HG03175 (cell line): ENCODE data around the gene KIF6.
"Not testable (repeated sequence)": the region's sequence is repeated elsewhere in the genome, so short reads cannot be mapped to it uniquely, and the experiment has no call there.

ENCODE experiments used
- ATAC-seq: cut with Tn5 transposase; IDR thresholded peaks from one replicate; pipeline ENCODE4 v1.9.1; 2021; ENCODE audit warnings: mild to moderate bottlenecking, moderate library complexity; ENCODE audit not compliant: unreplicated experiment

KIF6 gene

DNA sequence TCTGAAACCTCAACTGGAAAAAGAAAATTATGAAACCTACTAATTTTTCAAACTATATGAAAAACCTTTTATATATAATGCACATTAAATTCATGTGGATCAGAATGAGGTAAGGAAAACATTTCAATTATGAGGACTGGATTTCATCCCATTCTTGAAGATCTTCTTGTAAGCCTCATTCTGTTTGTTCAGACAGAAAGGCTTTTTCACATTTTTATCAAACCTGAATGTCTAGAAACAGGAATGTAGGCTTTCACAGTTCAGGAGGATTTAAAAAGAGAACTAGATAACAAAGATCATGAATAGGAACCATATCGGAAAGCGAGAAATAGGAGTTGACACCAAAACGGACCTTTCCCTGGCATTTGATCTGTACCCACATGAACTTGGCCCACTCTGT, 210.2 kb downstream of the KIF6 start:
- no peak for ATAC-seq

DNA sequence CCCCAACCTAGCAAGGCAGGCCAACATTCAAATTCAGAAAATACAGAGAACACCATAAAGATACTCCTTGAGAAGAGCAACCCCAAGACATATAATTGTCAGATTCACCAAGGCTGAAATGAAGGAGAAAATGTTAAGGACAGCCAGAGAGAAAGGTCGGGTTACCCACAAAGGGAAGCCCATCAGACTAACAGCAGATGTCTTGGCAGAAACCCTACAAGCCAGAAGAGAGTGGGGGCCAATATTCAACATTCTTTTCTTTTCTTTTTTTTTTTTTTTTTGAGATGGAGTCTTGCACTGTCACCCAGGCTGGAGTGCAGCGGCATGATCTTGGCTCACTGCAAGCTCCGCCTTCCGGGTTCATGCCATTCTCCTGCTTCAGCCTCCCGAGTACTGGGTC, 215.4 kb downstream of the KIF6 start:
- ATAC-seq: not testable (repeated sequence)

DNA sequence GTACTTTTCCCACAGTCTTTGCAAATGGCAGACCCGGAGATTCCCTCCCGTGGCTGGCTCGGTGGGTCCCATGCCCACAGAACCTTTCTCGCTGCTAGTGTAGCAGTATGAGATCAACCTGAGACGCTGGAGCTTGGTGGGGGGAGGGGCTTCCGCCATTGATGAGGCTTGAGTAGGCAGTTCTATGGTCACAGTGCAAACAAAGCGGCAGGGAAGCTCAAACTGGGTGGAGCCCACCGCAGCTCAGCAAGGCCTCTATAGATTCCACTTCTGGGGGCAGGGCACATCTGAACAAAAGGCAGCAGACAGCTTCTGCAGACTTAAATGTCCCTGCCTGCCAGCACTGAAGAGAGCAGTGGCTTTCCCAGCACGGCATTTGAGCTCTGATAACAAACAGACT, 216.7 kb downstream of the KIF6 start:
- ATAC-seq: no peak

DNA sequence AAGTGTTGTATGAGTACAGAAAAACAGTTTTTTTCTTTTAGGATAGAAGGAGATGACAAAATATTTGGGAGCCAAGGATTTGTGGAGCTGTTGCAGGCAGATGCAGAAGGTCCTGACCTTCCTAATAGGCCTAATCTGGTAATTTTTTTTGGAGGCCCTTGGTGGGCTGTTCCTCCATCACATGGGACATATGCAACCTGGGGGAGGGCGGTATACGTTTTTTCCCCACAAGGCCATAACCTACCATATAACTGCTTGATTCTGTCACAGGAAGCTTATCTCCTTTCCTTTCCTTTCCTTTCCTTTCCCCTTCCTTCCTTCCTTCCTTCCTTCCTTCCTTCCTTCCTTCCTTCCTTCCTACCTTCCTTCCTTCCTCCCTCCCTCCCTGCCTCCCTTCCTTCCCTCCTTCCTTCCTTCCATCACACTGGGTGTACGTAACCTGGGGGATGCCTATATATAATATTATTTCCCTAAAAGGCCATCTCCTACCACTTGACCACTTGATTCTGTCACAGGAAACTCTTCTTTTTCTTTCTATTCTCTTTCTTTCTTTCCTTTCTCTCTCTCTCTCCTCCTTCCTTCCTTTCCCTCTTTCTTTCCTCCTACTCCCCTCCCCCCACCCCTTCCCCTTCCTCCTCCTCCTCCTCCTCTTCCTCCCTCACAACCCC, 217.7 kb downstream of the KIF6 start:
- no peak for ATAC-seq

DNA sequence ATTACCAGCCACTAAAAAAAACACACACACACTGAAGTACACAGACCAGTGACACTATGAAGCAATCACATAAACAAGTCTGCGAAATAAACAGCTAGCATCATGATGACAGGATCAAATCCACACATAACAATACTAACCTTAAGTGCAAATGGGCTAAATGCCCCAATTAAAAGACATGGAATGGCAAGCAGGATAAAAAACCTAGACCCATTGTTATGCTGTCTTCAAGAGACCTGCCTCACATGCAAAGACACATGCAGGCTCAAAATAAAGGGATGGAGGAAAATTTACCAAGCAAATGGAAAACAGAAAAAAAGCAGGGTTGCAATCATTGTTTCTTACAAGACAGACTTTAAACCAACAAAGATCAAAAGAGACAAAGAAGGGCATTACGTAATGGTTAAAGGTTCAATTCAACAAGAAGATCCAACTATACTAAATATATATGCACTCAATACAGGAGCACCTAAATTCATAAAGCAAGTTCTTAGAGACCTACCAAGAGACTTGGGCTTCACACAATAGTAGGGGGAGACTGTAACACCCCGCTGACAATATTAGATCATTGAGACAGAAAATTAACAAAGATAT, 222.7 kb downstream of the KIF6 start:
- ATAC-seq: not testable (repeated sequence)

DNA sequence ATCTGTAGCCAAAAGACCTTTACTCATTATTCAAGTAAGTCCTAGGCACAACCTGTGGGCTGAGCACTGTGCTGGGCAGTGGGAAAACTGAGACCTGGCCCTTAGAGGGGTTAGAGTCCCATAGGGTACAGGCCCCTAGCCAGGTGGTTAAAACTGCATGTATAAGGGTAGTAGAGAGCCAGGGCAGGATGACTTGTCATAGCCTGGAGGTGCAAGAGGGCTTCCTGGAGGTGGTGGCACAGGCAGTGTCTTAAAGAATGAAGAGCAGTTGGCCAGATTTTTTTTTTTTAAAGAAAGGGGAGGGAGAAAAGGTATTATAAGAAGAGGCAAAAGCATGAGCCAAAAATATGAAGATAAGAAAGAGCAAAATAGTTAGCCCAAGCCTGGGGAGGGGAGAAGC, 226.2 kb downstream of the KIF6 start:
- no peak for ATAC-seq

DNA sequence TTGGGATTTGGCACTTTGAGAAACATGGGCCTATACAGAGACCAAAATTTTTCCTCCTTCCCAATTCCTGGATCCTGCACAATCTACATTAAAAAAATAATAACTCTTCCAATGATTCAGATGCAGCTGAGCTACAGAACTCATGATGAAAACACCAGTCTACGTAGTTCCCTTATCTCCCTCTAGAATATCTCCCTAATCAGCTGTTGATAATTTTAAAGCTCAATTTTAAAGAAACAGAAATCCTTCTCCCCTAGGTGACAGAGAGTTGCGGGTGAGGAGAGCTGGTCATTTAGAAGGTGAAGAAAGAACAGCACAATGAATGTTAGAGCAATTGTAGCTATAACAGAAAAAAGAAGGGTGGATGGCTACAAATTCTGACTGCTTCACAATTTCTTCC, 227.1 kb downstream of the KIF6 start:
- no peak for ATAC-seq

DNA sequence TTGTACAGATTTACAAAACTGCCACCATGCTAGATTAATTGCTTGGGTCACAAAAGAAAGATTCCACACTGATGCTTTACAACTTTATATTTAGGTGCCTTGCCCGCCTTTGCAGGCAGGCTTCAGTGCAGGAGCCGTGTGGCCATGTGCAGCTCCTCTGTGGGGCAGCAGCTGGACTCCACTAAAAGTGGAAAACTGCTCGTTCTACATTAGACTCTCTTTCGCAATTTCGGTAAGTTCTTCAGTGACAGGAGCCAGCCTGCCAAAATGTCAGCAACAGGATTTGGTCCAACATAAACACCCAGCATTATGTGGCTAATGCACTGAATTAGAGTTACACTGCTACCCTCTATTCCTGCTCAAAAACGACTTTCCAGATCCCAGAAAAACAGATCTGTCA, 228.3 kb downstream of the KIF6 start:
- no peak for ATAC-seq

DNA sequence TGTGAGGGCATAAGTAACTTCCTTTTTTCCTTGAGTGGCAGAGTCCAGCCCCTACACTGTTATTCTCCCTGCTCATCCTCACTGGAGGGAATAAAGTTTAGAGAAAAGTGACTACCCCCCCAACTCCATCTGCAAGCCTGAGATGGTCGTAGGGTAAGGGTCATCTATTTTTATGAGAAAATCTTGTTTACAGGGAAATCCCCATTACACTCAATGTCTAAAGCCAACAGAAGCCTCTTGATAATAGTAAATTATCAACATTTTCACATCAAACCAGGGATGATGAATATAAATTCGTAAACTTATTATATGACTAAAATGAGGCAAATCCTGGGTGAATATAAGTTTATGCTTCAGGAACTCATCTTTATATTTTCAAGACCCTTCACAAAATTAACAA, 228.8 kb downstream of the KIF6 start:
- no peak for ATAC-seq

DNA sequence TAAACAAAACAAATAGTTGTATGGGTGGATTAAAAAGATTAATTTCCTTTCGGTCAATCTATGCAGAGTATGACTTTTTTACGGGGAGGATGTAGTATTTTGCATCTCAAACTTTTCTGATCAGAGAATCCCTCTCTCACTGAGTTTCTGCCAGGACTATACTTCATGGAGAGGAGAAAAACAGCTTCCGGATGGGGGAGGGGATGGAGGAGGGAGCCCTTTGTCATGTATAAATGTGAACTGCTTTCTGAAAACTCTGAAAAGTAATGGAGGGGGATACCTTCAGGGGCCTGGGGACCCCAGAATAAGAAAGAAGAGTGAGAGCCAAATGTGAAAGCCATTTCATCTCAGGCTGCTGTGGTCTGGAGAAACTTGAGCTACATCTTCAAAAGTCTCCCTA, 229.6 kb downstream of the KIF6 start:
- no peak for ATAC-seq

DNA sequence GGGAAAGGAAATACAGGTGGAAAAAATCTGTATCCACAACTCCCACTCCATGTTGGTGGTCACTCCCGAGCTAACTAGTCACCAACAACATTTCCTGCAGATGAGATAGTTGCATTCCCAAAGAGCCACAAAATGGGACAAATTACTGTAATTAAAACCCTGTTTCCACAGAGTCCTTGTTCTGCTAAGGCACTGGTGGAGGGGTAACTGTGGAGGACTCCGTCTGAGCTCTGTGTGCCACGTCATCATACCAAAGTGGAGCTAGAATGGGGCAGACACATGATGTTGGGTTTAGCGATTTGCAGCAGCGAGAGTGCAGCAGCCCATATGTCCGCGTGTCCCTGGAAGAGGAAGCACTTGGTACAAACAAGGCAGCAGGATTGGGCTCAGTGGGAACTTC, 230.2 kb downstream of the KIF6 start:
- ATAC-seq: no peak

DNA sequence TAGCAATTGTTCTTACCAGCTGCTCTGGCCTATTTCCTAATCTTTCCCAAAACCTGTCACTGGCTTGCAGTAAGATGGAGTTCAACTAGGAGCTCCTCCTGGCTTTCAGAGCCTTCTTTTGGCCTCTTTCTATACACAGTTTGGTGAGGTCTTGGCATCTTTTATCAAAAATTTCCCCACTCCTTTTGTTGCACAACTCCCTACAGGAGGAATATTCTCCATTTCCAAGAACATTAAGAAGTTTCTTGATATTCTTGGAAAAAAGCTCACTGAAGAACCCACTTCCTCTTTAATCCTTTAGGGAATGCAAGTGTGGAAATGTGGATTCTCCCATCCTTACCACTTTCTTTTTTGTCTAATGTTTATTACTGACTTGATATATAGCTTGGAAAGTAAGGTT, 231.4 kb downstream of the KIF6 start:
- no peak for ATAC-seq

DNA sequence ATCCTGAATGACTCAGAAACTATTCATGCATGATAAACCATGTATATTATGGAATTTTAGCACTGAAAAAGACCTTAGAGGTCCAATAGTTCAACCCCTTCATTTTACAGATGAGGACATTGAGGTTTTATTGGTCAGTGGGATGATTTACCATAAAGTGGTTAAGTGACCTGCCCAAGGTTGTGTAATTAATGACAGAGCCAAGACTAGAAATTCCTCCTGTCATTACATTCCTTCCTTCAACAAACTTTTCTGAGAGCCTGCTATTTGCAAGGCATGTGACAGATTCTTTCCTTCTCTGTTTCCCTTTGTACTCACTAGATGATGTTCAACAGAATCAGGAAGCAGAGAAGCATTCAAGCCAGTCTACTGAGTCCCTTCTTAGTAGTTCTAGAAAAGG, 232.0 kb downstream of the KIF6 start:
- no peak for ATAC-seq

DNA sequence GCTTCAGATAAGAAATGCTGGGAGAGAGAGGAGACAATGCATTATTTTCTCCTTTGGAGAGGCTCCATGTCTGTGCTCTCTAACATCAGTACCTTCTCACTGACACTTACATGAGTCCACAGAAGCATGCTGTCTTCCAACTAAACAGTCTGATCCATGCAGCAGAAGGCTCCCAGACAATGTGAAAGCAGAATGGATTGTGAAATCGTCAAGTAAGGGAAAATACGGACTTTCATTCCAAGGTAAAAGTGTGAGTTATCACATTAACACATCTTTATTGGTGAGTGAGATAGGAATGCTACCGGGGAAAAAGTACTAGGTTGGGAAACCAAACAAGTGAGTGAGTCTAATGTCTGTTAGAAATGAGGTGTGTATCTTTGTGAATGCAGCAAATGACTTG, 235.1 kb downstream of the KIF6 start:
- no peak for ATAC-seq

DNA sequence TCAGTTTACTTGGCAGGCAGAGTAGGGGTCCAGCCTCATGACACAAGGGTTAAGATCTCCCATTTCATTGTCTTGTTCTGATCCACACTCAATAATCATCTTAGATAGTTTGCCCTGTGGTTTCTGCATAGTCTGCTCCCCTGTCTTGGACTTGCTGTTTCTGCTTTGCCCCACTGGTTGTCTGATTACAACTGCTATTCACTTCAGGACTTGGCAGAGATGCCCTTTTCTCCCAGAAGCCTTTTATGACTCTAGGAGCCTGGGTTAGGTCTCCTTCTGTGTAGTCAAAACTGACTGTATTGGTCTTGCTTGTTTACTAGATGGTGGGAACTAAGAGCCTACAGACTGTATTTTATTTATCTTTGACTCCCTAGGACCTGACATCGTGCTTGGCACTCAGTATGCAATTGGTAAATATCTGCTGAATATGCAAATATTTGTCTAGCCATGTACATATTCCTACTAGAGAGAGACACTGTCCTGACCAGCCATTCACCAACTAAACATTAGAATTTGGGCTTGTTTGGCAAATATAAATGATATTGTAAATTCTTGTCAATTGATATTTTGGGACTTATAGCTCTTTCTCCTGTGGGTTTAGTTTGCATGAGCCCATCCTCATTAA, 236.8 kb downstream of the KIF6 start:
- ATAC-seq: no peak

DNA sequence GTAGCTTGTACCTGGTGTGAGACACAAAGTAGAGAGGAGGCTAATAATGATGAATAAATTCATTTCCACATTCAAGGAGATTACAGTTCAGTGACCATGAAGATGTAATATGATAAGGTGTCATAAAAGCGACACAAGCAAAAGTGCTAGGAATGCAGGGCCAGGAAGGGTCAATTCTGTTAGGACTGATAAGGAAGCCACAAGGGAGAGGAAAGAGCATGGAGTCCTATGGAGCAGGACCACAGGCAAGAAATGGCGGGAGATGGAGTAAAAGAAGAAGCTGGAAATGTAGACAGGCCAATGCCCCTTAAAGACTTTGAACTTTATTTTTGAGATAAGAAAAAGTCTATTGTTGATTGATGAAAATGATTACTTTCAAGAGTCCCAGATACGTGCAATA, 240.9 kb downstream of the KIF6 start:
- no peak for ATAC-seq

DNA sequence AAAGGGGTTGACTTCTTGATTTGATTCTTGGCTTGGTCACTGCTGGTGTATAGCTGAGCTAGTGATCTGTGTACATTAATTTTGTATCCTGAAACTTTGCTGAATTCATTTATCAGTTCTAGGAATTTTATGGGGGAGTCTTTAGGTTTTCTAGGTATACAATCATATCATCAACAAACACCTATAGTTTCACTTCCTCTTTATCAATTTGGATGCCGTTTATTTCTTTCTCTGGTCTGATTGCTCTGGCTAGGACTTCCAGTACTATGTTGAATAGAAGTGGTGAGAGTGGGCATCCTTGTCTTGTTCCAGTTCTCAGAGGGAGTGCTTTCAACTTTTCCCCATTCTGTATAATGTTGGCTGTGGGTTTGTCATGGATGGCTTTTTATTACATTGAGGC, 245.4 kb downstream of the KIF6 start:
- ATAC-seq: not testable (repeated sequence)

DNA sequence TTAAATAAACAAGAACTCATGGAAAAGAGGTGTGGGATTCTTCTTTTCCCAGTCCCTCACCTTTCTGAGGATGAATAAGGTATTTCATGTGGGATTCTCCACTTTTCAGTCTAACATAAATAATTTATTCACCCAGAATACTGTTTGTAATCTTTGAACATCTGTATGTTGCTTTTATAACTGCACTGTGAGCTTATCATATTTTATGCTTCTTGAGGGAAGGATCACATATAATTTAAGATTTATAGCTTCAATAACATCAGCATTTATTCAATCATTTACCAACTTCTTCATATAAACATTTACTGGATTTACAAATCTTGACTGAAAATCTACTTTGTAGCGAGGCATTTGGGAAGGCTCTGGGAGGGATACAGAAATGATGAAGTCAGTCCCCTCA, 248.5 kb downstream of the KIF6 start:
- no peak for ATAC-seq

DNA sequence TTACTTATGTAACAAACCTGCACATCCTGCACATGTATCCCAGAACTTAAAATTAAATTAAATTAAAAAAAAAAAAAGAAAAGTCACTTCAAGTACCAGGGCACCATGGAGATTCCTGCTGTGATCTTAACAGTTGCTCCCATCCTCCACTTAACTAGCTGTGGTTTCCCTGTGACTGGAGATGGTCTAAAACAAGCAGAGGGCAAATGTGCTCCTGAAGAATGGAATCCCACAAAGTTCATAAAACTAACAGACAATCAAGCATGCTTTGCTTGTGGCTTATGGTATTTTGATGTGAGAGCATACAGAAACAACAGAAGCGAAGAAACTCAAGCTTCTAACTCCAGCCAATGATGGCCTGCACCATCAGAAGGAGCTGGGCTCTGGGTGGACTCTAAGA, 249.1 kb downstream of the KIF6 start:
- ATAC-seq: no peak

DNA sequence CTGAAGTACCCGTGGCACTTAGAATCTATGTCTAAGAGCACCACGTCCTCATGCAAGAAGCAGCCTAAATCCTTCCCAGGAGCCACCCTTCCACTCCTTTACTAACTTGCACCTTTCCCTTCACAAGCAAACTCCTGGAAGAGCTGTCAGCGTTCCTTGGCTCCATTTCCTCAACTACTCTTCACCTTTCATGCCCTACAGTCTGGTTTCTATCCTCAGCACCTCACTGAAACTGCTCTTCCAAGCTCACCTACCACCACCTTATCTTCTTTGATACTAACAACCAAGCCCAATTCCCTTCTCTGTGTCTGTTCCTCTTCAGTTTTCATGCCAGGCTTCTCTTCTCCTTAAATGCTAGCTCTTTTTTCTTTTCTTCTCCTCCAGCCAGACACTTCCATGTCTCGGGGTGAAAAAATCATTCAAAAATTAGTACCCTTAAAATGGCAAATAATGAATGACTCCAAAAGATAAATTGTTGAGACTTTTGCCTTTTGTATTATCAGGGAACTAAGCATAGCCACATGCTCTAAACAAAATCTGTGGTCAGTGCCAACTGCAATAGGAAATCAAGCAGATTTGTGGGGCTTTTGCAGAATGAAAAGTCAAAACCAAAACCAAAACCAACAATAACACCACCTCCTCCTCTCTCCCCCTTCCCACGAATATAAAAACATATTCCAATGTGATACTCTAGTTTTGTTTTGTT, 253.1 kb downstream of the KIF6 start:
- ATAC-seq: peak; percentile 66

DNA sequence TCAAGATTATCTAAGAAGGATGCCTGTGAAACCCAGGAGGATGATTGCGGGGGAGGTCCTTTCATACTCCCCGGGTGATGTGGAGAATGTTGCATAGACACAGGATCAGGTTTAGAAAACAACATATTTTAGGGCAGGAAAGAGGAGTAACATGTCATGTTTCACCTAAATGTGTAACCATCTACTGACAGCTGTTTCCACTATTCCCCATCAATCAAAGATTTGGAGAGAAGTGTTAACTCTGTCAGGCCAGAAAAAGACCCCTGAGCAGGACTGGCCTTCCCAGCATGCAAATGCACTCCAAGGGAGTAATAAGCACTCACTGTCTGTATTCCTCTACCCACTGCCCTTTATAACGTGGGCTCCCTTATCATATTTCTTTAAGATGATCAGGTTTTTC, 254.7 kb downstream of the KIF6 start:
- no peak for ATAC-seq

DNA sequence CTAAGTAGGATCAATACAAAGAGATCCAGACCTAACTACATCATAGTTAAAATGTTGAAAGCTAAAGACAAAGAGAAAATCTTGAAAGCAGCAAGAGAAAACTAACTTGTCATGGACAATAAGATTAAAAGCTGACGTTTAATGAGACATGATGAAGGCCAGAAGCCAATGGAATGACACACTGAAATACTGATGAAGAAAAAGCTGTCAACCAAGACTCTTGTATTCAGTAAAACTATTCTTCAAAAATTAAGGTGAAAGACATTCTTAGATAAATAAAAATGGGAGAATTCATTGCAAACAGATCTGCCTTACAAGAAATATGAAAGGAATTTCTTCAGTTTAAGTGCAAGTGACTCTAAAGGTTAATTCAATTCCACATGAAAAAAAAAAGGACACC, 256.8 kb downstream of the KIF6 start:
- ATAC-seq: no peak
